HG02884 (cell line): ENCODE data around the gene TSPO.
A peak's percentile ranks its signal among the peaks of the same experiment; 100 is the strongest.

Experiments
- ATAC-seq: cut with Tn5 transposase; IDR thresholded peaks from one replicate; pipeline ENCODE4 v1.9.1; 2021; ENCODE audit warnings: mild to moderate bottlenecking, moderate library complexity; ENCODE audit not compliant: unreplicated experiment

The TSPO gene

GRCh38 chr22:43174941-43175531, 23.7 kb downstream of the TSPO start:
- ATAC-seq, result no peak

DNA sequence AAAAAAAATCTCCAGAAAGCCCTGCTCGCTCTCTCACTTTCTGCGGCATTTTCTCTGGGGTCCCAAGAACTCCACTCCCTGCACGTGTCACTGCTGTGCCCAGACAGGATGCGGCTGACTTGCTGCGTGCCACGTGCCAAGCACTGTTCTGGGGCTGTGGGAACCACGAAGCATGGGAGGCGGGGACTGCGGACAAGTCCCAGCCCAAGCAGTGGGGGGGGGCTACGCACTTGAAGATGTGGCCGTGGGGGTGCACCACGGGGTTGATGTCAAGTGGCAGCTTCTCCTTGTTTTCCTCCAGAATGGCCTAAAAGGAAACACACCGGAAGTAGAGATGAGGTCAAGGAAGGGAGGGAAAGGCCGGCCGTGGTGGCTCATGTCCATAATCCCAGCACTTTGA, 24.7 kb downstream of the TSPO start:
- ATAC-seq, result no peak

DNA sequence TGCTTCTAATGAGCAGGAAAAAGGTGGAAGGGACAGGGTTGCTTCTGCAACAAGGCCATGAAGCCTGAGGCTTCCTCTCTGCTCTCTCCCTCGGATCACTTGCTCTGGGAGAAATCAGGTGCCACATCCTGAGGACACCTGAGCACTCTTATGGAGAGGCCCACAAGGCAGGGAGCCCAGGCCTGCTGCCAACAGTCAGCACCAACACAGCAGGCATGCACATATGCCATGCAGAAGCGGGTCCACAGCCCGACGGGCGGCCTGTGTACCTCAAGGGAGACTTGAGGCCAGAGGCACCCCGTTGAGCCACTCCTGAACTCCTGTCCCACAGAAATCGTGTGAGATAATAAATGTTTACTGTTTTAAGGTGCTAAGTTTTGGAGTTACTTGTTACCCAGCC, 26.1 kb downstream of the TSPO start:
- ATAC-seq, result no peak

- no peak for ATAC-seq
Measured at GRCh38 chr22:43179146-43179910, 28.0 kb downstream of the TSPO start.

DNA sequence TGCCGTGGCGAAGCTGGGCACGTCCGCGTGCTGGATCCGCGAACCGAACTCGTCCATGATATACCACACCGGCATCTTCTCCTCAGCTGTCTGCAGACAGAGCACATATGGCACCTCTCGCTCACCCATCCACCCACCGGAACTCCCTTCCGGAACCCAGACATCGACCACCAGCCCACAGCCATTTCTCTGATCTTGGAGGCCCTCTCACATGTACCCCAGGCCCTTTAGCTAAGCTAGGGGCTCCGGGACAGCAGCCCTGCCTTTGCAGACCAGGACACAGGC, 28.5 kb downstream of the TSPO start:
- no peak for ATAC-seq

GRCh38 chr22:43180670-43181069, 29.3 kb downstream of the TSPO start:
- no peak for ATAC-seq

DNA sequence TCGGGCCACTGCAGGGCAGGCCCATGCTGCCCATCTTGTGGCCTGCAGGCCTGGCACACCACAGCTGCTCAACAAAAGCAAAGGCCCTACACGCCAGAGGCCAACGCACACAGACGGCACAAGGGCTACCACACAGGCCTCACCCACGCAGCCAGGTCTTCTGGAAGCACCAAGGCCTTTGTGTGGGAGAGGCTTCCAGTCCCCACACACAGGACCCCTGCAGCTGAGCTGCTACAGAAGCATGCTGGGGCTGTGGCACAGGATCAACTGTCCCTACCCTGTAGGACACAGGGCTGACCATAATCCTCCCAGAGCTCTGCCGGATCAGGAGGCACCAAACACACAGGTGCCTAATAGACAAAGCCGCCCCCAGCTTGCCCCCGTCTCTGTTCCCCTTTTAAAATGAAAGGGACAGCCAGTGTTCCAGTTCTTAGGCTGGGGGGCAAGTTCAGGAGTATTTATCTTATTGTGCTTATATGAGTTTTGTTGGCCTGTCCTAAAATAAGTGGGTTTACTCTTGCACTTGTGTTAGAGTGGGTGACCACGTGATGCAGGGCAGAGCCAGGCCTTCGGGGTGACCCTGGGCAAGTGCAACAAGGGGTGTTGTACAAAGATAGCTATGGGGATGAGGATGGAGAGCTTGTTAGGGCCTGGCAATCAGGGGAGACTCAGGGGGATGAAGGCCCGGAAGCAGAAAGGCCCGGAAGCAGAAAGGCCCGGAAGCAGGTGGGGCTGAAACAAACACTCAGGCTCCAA, 30.1 kb downstream of the TSPO start:
- no peak for ATAC-seq

DNA sequence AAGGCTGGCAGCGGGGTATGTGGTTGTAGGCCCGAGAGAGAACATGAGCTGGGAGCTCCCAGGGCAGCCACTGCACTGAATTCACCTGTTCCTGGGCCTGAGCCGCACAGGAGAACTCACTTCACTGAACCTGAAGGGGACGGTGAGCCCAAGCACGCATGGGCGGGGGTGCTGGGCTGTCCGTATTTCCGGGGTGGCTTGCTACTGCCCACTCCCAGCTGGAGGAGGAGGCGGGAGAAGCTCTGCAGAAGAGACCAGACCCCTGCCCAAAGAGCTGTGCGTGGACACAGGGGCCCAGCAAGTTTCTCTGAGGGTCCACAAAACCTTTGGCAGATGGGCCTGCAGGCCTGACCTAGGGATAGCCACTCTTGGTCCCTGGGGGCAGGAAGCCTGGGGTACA, 30.8 kb downstream of the TSPO start:
- no peak for ATAC-seq

GRCh38 chr22:43182726-43183125, 31.4 kb downstream of the TSPO start:
- ATAC-seq, result no peak

- ATAC-seq, result no peak
Measured at GRCh38 chr22:43183496-43184277, 32.3 kb downstream of the TSPO start.

GRCh38 chr22:43185860-43186261, 34.5 kb downstream of the TSPO start:
- ATAC-seq, result no peak

GRCh38 chr22:43186272-43187170, 35.2 kb downstream of the TSPO start, which contains the start of gene TTLL12:
Gene TTLL12, minus strand, starts transcription at chr22:43187134. Its CDS starts 65 bp downstream, at chr22:43187069.
- ATAC-seq, result no peak

DNA sequence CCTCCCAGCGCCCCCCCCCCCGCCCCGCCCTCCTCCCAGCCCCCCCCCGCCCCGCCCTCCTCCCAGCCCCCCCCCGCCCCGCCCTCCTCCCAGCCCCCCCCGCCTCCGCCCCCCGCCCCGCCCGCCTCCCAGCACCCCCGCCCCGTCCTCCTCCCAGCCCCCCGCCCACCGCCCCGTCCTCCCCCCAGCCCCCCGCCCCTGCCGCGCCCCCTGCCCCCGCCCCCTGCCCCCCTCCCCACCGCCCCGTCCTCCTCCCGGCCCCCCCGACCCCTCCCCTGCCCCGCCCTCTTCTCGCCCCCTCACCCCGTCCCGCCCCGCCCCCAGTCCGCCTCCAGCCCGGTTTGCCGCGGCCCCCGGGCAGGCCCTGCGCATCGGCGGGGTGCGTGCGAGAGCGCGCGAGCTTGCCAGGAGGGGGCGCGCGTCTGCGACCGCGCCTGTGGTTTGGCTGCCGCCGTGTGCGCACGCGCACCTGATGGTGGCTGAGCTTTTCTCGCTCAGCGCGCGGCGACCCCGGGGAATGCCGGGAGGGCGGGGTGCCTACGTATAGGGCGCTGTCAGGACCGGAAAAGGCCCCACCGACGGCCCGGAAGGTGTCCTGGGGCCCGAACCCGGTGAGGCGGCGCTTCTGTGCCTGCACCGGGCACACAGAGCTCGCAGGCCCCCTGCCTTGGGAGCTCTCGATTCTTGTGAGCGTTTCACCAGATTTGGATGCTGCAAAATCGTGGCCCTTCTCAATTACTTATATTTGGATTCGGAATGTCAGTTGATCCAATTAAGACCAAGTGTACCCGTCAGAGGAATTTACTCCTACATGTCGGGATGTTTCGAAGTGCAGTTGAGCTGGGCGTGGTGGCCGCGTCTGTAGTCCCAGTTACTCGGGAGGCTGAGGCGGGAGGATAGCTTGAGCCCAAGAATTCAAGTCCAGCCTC, 36.1 kb downstream of the TSPO start:
- peak; percentile 80 for ATAC-seq

DNA sequence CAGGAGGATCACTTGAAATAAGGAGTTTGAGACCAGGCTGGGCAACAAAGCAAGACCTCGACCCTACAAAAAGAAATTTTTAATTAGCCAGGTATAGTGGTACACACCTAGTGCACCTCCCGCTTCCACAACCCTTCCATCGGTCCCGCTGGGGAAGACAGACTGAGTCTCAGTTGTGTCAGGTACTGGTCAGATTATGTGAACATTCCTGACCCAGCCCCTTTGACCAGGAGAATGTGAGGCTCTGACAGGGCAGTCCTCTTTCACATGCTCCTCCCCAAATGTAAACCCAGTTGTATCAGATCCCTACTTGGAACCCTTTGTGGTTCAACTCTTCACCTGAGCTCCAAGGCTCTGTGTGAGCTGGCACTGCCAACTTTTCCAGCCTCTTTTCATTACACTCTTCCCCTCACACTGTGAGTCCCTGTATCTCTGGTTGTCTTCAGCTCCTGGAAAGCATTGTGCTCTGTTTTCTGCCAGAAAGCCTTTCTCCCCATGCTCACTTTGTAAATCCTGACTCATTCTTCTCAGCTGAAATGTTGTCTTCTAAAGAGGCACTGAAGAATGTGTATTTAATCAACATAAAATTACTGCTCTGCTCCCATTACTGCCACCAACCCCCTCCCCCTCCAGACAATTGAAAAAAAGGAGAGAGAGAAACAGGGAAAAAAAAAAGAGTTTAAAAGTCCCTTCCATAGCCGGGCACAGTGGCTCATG, 37.6 kb downstream of the TSPO start:
- no peak for ATAC-seq

DNA sequence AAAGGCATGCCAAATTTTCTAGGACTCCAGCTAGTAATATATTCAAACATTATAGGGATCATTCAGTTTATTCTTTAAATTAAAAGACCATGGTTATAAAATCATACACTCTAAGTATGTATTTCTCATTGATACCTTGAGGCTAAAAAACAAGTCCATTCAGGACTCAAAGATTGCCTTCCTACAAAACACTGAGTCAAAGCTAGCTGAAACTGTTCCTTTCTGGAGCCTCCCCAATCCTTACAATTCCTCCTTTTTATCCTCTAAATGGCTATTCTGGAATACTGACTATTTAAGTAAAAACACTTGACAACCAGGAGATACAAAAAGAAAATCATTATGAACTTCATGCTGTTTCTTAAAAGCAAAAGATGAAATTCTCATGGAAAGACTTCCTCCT, 40.5 kb downstream of the TSPO start:
- ATAC-seq, result no peak

DNA sequence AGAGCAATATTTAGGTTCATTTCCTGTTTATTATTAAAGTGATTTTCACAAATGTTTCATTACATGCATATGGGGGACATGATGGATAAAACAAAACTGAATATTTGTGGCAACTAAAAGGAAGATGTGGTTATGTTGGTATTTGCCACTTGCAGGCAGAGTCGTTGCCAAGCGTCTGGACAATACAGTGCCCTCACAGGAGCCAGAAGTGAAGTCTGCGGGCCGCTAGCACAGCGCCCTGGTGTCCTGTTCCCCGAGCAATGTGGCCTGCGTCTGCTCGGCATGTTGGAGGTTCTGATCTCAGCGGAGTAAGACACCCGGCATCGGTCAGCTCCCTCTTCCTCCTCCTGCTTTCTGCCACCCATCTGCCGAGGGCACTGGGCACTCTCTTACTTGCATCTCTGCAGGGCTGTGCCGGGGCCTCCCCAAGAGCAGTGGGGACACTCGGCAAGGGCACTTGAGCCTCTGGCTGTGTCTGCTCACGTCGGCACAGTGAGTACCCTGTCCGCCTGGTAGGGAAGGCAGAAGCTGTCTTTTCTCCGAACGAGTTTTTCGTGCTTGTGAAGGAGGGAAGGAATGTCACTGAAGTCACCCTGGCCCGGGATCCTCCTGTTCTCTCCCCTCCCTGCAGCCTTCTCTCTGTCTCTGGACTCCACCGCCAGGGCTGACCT, 46.0 kb downstream of the TSPO start:
- ATAC-seq, result no peak

- no peak for ATAC-seq
Measured at GRCh38 chr22:43198126-43198525, 46.8 kb downstream of the TSPO start.

- no peak for ATAC-seq
Measured at GRCh38 chr22:43198936-43199335, 47.6 kb downstream of the TSPO start.
